Endothelial cell (in vitro differentiated cells): ENCODE results near the gene STT3B. TPM values are rescaled to one million over a fixed set of nuclear protein-coding genes. Genes with fewer than 3 reads are reported as not detected.

Experiments used
- DNase-seq: peaks from one replicate; pipeline ENCODE4 v3.0.0; 2021; ENCODE audit warnings: low spot score
- H3K27ac Mint-ChIP-seq: one replicate; pipeline ENCODE4 v1.8.0; 2021; ENCODE audit warnings: mixed read lengths, inconsistent platforms; ENCODE audit not compliant: unreplicated experiment
- H3K27me3 Mint-ChIP-seq: one replicate; pipeline ENCODE4 v1.8.0; 2021; ENCODE audit warnings: mild to moderate bottlenecking, moderate library complexity, mixed read lengths, inconsistent platforms; ENCODE audit not compliant: unreplicated experiment
- H3K36me3 Mint-ChIP-seq: one replicate; pipeline ENCODE4 v1.8.0; 2021; ENCODE audit warnings: mild to moderate bottlenecking, low read depth, mixed read lengths, inconsistent platforms; ENCODE audit not compliant: unreplicated experiment
- H3K4me1 Mint-ChIP-seq: one replicate; pipeline ENCODE4 v1.8.0; 2021; ENCODE audit warnings: mild to moderate bottlenecking, mixed read lengths, inconsistent platforms; ENCODE audit not compliant: unreplicated experiment
- H3K4me3 Mint-ChIP-seq: one replicate; pipeline ENCODE4 v1.8.0; 2021; ENCODE audit warnings: mild to moderate bottlenecking, mixed read lengths, inconsistent platforms; ENCODE audit not compliant: unreplicated experiment
- H3K9me3 Mint-ChIP-seq: one replicate; pipeline ENCODE4 v1.8.0; 2021; ENCODE audit warnings: mixed read lengths, inconsistent platforms; ENCODE audit not compliant: unreplicated experiment
- CTCF ChIP-seq: fragments of 200-600 bp; sonication (generic); IDR thresholded peaks from one replicate; pipeline ENCODE4 v1.5.0; 2021; ENCODE audit warnings: antibody characterized with exemption; ENCODE audit not compliant: unreplicated experiment
- total RNA-seq: library from RNA; stranded (reverse); fragmentation: NEBNext Ultra II Directional; extraction: Animal tissue kit (Norgen Biotek cat#: 25700); gene quantifications from one replicate; pipeline ENCODE4 v1.2.1, GENCODE V29; 2021; ENCODE audit not compliant: unreplicated experiment

The STT3B gene
- total RNA-seq, 1 donor from 2014 or later: 103 TPM

GRCh38 chr3:31621314-31621713 is 88.6 kb downstream of the STT3B start:
- H3K4me1 Mint-ChIP-seq: no peaks in the 10 kb centered on the region
- peaks cover 3% of the 10 kb centered on the region for H3K27me3 Mint-ChIP-seq
- peaks cover 6% of the 10 kb centered on the region for H3K36me3 Mint-ChIP-seq
- no peaks in the 10 kb centered on the region for H3K9me3 Mint-ChIP-seq
- no peak overlapping the region for H3K27ac Mint-ChIP-seq
- no peak overlapping the region for H3K4me3 Mint-ChIP-seq
- no peak for TF ChIP-seq CTCF
- no peak for DNase-seq

- no peak for DNase-seq
- TF ChIP-seq CTCF: no peak
- H3K9me3 Mint-ChIP-seq: no peaks in the 10 kb centered on the region
- peaks cover 11% of the 10 kb centered on the region for H3K36me3 Mint-ChIP-seq
- H3K27me3 Mint-ChIP-seq: peaks cover 5% of the 10 kb centered on the region
- H3K4me3 Mint-ChIP-seq: no peak overlapping the region
- H3K4me1 Mint-ChIP-seq: no peaks in the 10 kb centered on the region
- H3K27ac Mint-ChIP-seq: no peak overlapping the region
These were observed 90.0 kb downstream of the STT3B start for GRCh38 chr3:31622636-31623288.

GRCh38 chr3:31624083-31624709 is 91.5 kb downstream of the STT3B start:
- no peaks in the 10 kb centered on the region for H3K9me3 Mint-ChIP-seq
- no peak for DNase-seq
- no peaks in the 10 kb centered on the region for H3K4me1 Mint-ChIP-seq
- H3K4me3 Mint-ChIP-seq: no peak overlapping the region
- peaks cover 5% of the 10 kb centered on the region for H3K27me3 Mint-ChIP-seq
- no peak for TF ChIP-seq CTCF
- H3K36me3 Mint-ChIP-seq: peaks cover 17% of the 10 kb centered on the region
- no peak overlapping the region for H3K27ac Mint-ChIP-seq

- H3K9me3 Mint-ChIP-seq: no peaks in the 10 kb centered on the region
- H3K36me3 Mint-ChIP-seq: peaks cover 19% of the 10 kb centered on the region
- no peak for DNase-seq
- TF ChIP-seq CTCF: no peak
- no peaks in the 10 kb centered on the region for H3K4me1 Mint-ChIP-seq
- no peak overlapping the region for H3K4me3 Mint-ChIP-seq
- H3K27me3 Mint-ChIP-seq: peaks cover 6% of the 10 kb centered on the region
- no peak overlapping the region for H3K27ac Mint-ChIP-seq
These were observed 92.6 kb downstream of the STT3B start for GRCh38 chr3:31625358-31625757.

GRCh38 chr3:31629054-31629453 is 96.3 kb downstream of the STT3B start:
- no peak overlapping the region for H3K27ac Mint-ChIP-seq
- no peak for TF ChIP-seq CTCF
- peaks cover 20% of the 10 kb centered on the region for H3K36me3 Mint-ChIP-seq
- peaks cover 3% of the 10 kb centered on the region for H3K27me3 Mint-ChIP-seq
- DNase-seq: no peak
- no peaks in the 10 kb centered on the region for H3K4me1 Mint-ChIP-seq
- H3K4me3 Mint-ChIP-seq: no peak overlapping the region
- no peaks in the 10 kb centered on the region for H3K9me3 Mint-ChIP-seq
